Frontal cortex (tissue), 4 donors: ENCODE measurements around the gene ZDHHC7. TPM values are rescaled to one million over a fixed set of nuclear protein-coding genes. Genes with fewer than 3 reads are reported as not detected.

Experiments used
- DNase-seq, 2 donors: peaks; one replicate each; pipeline ENCODE4 v3.0.0; 2012; ENCODE audit warnings: low spot score in 2 of 2
- FAIRE-seq: peaks from 2 replicates; lab custom pipeline; 2012; peaks lifted over from hg19 to GRCh38; lab: Jason Lieb, UNC
- total RNA-seq: library from RNA; depleted of rRNA; stranded (reverse); fragments of >200 nt; gene quantifications from one replicate; pipeline ENCODE4 v1.2.3, GENCODE V29; 2014
- donor health status: control.
- donor health status: control.
- donor health status: control.

Gene ZDHHC7
- total RNA-seq, 1 donor from 2014 or later = 19.6 TPM

DNA sequence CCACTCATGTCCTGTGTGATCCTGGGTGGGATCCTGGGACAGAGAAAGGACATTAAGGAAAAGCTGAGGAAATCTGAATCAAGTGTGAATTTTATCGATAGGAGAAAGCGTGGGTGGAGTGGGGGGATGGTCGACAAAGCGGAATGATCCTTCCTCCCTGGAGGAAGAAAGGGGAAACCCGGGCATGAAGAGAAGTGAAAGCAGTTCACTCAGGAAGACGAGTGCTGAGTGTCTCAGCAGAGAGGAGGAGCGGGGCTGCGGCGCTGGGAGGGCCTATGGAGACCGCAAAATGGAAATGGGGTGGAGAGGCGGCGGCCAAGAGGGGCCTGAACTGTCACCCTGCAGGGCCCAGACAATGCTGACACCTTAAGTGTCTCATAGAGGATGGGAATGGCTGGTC lies 8.7 kb downstream of the ZDHHC7 start:
- DNase-seq (no peak), FAIRE-seq (no peak)

DNA sequence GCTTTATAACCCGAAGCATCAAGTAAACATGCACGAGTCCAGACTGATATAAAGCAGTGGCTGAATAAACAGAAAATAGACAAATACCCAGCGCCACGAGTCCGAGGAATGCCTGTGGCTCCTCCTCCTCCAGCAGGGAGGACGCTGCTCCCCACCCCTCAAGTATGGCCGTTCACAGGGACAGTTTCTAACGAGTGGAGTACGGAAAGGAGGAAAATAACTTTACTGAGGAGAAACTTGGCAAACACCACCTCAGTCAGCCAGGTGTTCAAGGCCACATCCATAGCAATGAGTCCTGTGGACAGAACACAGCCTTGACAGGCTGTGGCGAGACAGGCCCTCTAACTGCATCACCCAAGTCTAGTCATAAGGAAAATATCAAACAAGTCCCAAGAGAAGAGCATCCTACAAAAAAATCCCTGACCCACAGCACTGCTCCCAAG lies 9.2 kb downstream of the ZDHHC7 start:
- no peak for DNase-seq
- FAIRE-seq = no peak

DNA sequence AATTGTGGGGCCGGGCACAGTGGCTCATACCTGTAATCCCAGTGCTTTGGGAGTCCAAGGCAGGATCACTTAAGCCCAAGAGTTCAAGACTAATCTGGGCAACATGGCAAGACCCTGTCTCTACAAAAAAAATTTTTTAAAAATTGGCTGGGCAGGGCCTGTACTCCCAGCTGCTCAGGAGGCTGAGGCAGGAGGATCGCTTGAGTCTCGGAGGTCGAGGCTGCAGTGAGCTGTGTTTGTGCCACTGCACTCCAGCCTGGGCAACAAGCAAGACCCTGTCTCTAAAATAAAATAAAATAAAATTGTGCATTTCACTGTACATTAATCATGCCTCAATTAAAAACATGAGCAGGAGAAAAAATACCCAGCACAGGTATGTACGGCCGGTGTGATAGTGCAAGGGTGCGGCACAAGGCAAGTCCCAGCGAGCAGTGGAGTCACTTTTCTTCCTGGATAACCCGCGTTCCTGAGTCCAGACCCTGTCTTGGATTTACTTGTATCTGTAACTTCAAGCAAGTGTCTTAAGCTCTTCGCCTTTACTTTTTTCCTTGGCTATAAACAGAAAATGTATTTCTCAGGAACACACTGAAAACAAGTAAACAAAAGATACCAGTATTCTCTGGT lies 11.4 kb downstream of the ZDHHC7 start:
- no peak for FAIRE-seq
- DNase-seq = no peak

DNA sequence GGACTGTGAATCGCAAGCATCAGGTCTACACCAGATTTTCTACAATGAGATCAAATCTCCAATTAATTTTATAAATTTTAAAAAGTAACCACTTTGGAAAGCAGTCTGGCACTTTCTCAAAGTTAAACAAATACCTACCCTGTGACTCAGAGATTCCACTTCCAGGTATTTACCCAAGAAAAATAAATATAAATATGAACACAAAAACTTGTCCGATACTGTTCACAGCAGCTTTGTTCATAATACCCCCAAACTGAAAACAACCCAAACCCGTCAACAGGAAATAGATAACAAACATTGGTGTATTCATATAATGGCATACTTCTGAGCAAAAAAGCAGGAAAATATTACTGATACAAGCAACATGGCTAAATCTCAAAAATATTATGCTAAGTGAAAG lies 12.1 kb downstream of the ZDHHC7 start:
- FAIRE-seq (no peak), DNase-seq (no peak)

DNA sequence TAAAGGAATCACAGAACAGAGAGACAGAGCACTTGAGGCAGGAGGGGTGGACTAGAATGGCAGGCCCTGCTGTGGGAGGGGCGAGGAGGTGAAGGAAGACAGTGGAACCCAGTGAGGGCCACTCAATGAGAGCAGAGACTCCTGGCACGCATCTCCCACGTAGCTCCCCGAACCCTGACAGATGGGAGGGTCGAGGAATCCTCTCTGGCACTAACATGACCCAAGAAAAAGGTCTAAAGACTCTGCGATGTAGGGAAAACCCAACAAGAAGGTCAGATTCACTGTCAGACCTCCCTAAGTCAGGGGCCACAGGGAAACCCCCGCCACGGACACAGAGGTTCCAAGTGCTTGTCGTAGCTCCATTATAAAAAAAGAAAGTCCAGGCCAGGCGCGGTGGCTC lies 15.0 kb downstream of the ZDHHC7 start:
- FAIRE-seq (no peak), DNase-seq (no peak)

DNA sequence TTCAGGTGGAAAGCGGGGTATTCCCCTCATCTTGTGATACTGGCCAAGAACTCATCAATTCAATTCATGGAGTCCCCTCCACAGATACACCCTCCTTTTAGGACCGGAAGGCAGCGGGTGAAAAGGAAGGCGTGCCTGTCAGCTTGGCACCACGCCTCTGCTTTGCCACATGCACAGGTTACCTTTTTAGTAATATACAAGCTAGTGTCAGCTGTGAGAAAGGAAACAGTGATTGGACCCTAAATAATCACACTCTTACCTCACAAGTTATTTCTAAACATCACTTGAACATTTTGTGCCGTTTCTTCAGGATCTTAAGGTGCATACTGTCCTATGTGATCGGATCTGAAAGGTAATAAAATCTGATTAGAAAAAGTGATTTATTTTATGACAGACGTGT lies 15.7 kb downstream of the ZDHHC7 start:
- DNase-seq = no peak

DNA sequence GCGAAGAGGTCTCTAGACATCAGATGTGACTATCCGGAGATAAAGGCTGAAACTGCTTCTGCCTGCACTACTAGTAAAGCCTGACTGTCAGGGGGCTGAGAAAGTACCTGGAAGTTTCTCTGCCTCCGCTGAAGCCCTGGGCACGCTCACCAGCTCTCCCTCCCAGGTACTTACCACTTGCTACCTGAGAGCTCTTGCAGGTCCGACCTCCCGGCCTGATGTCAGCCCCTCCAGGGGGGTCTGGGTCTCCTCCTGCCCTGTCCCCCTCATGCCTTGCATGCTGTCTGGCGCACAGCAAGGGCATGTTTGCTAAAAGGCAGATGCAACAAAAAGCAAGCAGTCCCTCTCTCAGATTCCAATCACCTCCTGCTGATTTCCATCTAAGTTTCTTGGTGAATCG lies 17.4 kb downstream of the ZDHHC7 start:
- FAIRE-seq (no peak), DNase-seq (no peak)

More for the DNA sequence above, 15.7 kb downstream of the ZDHHC7 start:
- FAIRE-seq = no peak

DNA sequence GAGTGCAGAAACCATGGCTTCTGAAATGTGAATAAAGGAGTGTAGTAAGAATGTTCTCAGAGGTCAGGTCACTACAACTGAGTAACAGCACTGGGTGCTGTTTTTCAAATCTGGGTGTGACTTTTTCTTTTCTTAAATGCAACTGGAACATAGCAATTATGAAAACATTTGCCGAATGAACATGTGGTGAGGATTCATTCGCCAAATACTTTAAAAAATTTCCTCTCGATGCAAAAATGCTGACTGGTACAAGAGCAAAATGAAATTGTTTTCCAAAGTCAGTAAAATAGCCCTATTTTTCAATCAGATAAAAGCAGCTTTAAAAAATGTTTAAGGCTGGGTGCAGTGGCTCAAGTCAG lies 18.6 kb downstream of the ZDHHC7 start:
- DNase-seq = no peak
- no peak for FAIRE-seq

DNA sequence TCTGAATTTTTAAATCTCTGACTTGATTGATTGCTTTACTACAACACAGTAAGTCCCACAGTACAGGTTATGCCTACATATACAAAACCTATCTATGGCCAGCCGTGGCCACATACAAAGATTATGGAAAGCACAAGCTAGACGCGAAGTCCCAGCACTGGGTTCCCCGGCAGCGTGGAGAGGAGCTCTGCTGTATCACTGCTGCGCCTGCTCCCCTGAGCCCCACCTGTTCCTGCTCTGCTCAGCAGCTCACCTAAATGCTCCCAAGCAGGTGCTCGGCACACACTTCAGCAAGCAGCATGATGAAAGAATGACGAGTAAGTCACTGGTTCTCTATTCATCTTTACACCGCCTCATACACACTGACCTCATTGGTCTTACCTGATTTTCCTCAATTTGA lies 20.6 kb downstream of the ZDHHC7 start:
- DNase-seq = no peak
- FAIRE-seq = no peak

DNA sequence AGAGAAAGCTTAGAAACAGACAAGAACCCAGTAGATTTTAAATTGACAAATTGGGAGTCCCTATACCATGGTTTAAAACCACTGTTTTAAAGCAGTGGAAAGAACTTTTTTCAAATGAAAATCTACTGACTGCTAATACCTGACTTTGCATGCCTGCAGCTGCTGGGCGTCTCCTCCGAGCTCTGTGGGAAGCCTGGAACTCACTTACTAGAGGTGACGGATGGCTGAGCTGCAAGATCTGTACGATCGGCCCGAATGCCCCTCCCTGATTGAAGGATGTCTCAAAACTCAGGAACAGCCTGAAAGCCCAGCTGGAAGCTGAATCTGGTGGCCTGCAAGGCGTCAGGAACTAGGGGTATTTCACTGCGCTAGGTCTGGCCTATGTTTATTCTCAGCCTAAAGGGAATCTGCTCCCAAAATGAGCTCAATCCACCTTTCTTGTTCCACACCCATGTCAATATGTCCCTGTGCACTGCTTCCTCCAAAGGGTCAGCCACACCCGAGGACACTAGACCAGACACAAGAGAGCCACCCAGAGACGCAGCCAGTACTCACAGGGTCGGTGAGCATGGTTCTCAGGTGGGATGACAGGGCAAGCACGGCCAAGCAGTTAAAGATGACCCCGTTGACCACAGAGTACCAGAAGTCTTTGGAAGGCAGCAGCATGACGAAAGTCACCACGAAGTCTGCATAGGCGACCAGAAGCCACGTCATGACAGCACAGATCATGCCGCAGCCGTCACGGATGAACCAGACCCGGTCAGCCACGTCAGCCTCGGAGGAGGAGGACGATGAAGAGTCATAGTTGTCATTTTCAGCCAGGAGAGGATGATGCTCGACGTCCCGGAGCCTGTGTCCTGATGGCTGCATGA lies 21.4 kb downstream of the ZDHHC7 start:
- no peak for DNase-seq
- FAIRE-seq = no peak

DNA sequence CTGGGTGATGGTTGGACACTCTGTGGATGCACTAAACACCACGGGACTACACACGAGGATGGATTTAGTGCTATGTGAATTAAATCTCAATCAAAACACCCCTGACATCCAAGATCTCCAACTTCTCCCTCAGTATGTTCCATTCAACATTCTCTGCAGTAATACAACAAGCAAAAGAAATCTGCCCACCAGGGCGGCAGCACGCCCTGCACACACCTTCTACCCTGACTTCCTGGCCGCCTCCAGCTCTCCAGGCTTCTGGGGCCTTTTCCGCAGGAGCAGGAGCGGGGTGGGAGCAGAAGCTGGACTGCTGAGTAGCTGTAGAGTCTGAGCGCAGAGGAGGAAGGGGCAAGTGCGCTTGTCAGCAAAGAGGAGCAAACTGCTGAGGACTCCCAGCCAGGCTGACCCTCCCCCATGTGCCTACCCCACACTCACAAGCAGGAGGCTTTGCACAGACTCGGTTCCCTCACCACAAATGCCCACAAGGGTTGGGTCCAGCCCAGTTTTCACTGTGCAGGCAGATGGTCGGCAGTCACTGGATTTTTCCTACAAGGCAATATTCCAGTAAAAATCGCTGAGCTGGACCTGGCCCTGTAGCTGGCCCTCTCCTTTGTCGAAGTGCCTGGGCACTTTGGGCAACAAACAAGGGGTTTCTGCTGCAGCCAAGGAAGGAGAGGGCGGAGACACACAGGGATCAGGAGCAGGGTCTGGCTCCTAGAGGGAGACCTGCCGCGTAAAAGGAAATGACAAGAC lies 22.8 kb downstream of the ZDHHC7 start:
- no peak for DNase-seq
- FAIRE-seq = no peak

DNA sequence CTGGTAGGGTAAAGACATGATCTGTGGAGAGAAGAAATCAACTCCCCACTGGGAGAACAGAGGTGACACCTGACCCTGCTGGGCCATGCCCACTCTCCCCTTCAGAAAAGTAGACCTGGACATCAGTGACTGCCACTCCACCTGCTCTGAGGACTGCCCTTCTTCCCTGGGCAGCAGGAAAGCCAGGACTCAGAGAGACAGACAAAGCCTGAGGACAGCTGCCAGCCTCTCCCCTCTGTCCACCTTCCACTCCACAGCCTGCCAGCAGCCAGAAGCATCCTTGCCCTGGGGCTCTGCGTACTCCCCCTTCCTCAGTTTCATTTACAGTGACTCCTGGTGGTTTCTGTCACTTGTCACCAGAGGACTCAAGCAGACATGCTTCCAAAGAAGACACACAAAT lies 24.5 kb downstream of the ZDHHC7 start:
- FAIRE-seq (no peak), DNase-seq (no peak)

DNA sequence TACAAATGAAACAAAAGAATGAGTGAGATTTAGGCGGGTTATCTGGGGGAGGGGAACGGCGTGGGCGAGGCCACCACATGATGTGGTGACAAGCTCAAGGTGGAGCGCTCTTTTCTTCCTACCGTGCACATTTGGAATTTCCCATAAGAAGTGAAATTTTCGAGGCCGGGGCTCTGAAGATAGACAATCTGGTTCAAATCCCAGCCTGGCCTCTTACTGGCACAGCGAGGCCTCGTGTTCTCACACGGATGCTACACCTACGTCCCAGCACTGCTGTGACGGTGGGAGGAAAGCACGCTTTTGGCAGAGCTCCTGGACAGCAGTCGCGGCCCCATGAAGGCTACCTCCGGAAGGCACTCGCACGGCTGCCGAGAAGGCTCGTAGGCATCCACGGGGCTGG lies 25.2 kb downstream of the ZDHHC7 start:
- DNase-seq (no peak), FAIRE-seq (no peak)

DNA sequence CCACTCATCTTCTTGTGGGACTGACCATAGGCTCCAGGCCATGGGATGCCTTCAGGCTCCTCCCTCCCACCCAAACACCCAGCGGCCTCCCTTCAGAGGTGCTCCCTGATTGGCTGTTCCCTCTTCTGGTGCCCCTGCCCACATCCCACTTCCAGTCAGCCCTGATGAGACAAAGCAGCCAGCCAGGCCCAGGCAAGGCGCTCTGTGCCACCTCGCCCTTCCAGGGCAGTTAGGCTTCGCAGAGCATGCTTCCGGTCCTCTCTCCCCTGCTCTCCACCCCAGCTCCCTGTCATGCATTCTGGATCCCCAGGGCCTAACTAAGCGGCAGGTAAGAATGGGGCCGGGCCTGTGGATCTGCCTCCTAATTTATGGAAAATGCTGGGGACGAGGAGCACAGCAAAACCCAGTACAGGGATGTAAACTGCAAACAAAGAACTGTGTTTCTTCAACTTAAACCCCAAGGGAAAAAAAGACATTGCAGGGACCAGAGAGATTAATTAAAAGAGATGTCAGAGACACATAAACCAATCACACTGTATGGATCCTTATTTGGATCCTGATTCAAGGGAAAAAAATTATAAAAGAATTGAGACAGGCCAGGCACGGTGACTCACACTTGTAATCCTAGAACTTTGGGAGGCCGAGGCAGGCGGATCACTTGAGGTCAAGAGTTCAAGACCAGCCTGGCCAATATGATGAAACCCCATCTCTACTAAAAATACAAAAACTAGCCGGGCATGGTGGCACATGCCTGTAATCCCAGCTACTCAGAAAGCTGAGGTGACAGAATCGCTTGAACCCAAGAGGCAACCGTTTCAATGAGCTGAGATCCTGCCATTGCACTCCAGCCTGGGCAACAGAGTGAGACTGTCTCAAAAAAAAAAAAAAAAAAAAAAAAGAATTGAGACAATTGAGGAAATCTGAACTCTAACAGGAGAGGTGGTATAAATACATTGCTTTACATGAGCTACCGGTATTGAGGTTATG lies 26.0 kb downstream of the ZDHHC7 start:
- no peak for DNase-seq

DNA sequence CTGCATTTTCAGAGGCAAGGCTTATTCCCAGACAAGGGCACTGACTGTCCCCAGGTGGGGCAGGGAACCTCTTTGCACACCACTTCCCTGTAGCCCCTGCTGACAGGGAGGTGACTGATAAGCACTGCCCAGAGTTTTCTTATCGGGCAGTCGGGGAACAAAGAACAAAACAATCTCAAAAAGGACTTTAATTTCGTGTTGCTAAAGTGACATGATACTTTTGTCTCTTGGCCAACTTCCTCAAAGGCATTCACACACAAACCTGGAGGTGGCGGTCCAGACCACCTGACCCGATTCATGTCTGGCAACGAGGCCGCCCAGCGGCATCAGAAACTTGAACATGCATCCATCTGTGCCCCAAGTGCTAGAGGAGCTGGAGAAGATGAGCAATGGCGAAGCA lies 28.9 kb downstream of the ZDHHC7 start:
- FAIRE-seq = no peak
- DNase-seq = no peak

More for the DNA sequence above, 26.0 kb downstream of the ZDHHC7 start:
- FAIRE-seq = no peak

DNA sequence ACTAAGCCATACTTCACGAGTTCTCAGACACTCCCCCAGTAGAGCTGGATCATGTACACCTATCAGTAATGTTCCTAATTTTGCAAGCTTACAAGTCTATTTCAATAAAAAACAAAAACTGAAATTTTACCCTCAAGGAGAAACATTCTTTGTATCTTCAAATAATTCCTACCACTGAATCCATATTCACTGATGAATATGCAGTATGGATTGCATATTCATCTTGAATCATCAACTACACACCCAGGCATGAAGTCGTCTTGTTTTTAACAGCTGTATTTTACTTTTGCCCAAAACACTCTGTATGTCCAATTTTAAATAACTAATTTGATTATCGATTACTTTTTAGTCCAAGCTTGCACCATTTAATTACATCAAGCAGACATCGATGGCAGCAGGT lies 31.8 kb downstream of the ZDHHC7 start:
- no peak for DNase-seq

DNA sequence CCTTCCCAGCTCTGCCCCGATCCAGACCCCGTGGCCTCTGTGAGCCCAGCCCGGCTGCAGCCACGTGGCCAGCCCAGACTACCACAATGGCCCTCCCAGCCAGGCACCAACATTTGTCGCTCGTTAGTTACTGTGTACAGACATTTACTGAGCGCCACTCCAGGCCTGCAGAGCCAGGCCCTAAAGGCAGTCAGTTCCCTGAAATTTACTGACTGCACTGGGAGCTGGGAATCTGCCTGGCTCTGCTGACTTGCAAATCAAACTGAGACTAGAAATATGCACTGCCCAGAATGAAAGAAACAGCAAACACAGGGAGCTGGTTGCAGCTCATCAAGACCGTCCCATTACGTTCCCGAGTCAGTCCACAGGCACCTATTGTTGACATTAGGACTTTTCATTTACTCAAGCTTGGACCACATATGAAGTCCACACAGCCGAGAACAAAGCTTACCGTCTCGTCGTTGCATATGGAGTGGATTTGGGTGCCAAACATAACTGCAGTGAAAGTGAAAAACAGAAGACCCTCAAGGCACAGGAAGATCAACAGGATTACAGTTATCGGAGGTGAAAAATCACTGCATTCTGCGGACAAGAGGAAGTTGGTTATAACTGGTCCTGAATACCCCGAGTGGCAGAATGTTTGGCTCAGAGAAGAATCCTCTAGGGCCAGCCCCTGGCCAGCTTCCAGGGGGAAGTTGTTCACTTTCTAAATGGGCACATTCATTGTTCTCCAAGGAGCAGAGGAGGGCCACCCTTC lies 34.5 kb downstream of the ZDHHC7 start:
- FAIRE-seq (no peak), DNase-seq (no peak)

More for the DNA sequence above, 31.8 kb downstream of the ZDHHC7 start:
- no peak for FAIRE-seq

DNA sequence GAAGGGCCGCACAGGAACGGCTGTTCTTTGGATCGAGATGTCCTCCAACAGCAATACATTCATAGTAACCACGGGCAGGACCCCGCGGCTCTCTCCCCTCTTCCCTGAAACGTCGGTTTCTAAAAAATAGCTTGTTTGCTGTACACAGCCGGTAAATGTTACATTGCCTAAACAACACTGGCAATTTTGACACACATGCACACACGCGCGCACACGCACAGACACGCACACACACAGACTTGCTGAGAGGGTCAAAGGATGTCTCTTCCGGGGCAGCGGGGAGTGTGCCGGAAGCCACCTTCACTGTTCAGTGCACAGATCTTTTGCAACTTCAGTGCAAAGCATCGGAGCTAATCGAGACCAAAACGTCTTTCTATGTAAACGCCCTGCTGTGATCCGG lies 35.8 kb downstream of the ZDHHC7 start:
- FAIRE-seq (no peak), DNase-seq (no peak)

DNA sequence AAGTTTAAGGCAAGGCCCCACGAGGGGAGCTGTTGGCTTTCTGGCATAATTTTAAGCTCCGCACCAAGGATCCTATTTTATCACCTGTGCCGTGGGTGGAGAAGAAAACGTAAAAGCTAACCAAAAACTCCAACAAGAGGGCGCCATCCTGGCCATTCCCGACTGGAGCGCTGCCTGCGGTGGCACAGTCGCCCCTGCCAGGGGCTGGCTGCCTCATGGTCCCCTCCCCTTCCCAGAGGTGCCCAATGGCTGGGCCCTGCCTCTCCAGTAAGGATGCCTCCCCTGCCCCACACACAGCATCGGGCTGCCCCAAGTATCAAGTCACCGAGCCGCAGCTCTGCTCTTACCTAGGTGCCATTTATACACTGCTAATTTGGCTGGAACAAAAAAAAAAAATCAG lies 36.3 kb downstream of the ZDHHC7 start:
- FAIRE-seq = no peak
- no peak for DNase-seq
